GM10248 (cell line): ENCODE results near the gene SMOC2.

Source experiments
- CTCF ChIA-PET: fragments of 300-600 bp; sonication (Branson Sonifier 250); formaldehyde crosslinking; extraction: SDS; loops from one replicate; lab custom pipeline; 2021; ENCODE audit warnings: antibody characterized with exemption; lab: Yijun Ruan, JAX
- POLR2A ChIA-PET: fragments of 350-650 bp; sonication (Branson Sonifier 250); formaldehyde crosslinking; extraction: SDS; loops from one replicate; lab custom pipeline; 2020; ENCODE audit warnings: antibody characterized with exemption; lab: Yijun Ruan, JAX
- DNase-seq: peaks from one replicate; pipeline ENCODE4 v3.0.0; 2012; ENCODE audit errors: extremely low spot score
- TF ChIP-seq, protein P1 (sequence below): IDR thresholded peaks from 2 replicates; pipeline ENCODE4 v1.5.1; 2012; ENCODE audit warnings: mild to moderate bottlenecking, low read depth; ENCODE audit errors: extremely low read depth, missing control alignments, control extremely low read depth

The SMOC2 gene

DNA sequence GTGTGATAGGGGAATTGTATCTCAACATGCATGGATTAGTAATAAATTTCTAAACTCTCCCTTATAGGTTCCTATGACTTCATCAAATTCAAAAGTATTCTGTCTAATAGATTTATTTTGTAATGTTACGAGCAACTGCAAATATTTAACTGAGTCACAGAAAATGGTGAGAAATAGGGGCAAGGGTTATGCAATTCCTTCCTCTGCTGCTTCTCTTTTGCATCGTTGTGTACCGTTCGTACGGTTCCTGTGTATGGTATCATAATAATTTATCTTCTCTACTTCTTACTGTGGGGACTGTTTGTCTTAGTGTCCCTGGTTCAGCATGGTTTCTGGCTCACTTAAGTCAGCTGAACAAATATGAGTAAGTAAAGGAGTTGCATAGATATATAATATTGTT is 44.8 kb downstream of the SMOC2 start:
- ChIA-PET CTCF (no interaction called here), POLR2A (no interaction called here)
- TF ChIP-seq, protein P1, sequence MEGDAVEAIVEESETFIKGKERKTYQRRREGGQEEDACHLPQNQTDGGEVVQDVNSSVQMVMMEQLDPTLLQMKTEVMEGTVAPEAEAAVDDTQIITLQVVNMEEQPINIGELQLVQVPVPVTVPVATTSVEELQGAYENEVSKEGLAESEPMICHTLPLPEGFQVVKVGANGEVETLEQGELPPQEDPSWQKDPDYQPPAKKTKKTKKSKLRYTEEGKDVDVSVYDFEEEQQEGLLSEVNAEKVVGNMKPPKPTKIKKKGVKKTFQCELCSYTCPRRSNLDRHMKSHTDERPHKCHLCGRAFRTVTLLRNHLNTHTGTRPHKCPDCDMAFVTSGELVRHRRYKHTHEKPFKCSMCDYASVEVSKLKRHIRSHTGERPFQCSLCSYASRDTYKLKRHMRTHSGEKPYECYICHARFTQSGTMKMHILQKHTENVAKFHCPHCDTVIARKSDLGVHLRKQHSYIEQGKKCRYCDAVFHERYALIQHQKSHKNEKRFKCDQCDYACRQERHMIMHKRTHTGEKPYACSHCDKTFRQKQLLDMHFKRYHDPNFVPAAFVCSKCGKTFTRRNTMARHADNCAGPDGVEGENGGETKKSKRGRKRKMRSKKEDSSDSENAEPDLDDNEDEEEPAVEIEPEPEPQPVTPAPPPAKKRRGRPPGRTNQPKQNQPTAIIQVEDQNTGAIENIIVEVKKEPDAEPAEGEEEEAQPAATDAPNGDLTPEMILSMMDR, result no peak
- DNase-seq, result no peak

DNA sequence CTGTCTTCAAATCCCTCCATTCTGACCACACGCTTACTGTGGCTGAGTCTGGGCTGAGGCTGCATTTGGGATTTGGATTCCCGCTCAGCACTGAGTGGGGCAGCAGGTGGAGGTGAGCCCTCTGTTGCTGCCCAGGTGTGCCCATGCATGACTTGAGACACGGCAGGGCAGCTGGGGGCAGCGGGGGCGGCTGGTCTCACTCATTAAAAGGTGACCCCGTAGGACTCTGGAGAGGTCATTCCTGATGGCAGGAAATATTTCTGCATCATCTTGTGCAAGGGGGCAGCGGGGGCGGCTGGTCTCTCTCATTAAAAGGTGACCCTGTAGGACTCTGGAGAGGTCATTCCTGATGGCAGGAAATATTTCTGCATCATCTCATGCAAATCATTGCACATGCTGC is 49.8 kb downstream of the SMOC2 start:
- TF ChIP-seq, protein P1, result no peak
- POLR2A ChIA-PET, result no interaction called here
- CTCF ChIA-PET, result no interaction called here
- no peak for DNase-seq

DNA sequence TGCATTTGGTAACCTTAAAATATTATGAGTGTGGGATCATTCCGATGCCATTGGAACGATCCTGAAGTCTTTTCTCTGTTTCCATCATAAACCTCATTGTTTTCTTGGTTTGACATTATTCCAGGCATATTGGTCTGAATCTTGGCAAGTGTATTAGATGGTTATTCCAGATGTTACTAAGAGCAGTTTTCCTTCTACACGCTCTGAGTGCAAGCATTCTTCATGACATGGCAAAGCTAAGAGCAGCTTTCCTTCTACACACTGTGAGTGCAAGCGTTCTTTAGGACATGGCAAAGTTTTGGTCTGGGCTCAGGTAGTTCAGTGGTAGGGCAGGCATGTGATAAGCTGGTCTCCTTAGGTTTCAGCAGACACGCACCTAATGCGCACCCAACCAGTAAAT is 53.0 kb downstream of the SMOC2 start:
- TF ChIP-seq, protein P1, result no peak
- ChIA-PET POLR2A (no interaction called here), CTCF (no interaction called here)
- DNase-seq, result no peak

DNA sequence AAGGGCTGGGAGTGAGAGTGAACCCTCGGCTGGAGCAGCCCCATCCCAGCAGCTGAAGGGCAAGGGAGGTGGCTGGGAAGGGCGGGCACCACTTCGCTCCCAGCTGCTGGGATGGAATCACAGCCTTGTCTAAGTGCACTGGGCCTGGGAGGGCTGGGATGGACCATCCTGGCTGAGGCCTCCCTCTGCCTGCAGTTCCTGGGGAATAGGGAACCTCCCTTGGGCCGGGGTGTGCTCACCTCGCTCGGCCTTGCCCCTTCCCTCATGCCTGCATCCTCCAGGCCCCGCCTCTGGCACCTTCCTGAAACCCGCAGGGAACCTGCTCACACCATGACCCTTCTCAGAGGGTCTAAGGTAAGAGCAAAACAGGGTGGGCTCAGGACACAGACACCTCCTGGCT is 53.7 kb downstream of the SMOC2 start:
- no peak for DNase-seq
- ChIA-PET POLR2A (no interaction called here), CTCF (no interaction called here)
- TF ChIP-seq, protein P1, result no peak

DNA sequence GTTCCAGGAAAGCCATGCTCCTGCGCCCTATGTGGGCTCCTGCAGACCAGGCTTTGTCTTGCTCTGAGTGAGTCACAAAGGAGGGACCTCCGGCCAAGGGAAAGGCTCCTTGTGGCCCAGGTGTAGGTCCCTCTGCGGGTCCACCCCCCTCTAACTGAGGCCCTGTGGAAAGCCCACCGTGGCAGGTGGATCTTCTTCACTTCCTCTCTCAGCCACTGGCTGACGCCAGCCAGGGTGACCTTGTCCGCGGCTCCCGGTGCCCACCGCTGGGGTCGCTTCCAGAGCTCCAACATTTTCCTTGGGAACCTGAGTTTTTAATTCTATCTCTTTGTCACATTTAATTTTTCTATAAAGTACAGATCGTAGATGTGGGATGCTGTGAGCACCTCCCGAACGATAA is 54.1 kb downstream of the SMOC2 start:
- no peak for DNase-seq
- ChIA-PET CTCF (no interaction called here), POLR2A (no interaction called here)
- TF ChIP-seq, protein P1, result no peak

DNA sequence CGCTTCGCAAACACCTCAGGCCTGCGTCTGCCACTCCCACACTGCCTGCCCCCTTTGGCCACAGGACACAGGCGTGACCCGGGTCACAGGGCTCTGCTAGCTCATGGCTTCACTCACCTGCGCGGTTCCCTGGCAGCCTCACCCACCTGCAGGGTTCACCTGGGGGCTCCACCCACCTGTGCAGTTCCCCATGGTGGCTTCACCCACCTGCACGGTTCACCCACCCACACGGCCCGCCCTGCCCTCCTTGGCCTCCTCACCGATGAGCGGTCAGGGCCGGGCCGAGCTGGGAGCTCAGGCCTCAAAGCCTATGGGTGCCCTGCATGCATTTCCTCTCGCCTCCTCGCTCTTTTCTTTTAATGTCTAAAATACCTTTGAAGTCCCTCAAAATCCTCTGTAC is 54.7 kb downstream of the SMOC2 start:
- CTCF ChIA-PET, result no interaction called here
- POLR2A ChIA-PET, result no interaction called here
- TF ChIP-seq, protein P1, result no peak
- no peak for DNase-seq
